ENCODE measurements around the gene NXPH1. TPM values are rescaled to one million over a fixed set of nuclear protein-coding genes. Genes with fewer than 3 reads are reported as not detected.

Gene NXPH1
- total and polyA plus RNA-seq, 10 donors, result not detected

DNA sequence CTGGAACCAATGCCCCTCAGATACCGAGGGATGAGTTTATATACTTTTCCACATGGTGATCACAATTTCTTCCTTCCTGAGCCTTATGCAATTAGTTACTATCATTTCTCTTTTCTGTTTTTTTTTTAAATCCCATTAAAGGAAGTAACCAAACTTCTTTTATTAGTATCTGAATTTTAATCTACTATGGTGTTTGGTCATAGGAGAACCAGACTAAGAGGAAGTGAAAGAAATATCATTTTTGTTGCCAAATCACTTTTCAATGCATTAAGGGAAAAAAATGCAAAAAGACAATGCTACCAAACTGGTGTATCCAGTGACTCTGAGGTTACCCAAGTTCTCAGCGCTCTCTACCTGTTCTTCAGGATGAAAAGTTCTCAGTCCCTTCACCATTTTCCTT lies 167.7 kb downstream of the NXPH1 start:
- no peaks in the 10 kb centered on the region for H3K27me3 ChIP-seq (replicated peaks in 1 of 7)
- H3K27ac ChIP-seq, result no peak overlapping the region
- H3K9me3 ChIP-seq, result no peaks in the 10 kb centered on the region
- WGBS, 5 donors, result 78 to 90% (median 85%) methylated on average over 2 of the region's 2 CpGs
- no peaks in the 10 kb centered on the region for H3K36me3 ChIP-seq
- TF ChIP-seq POLR2AphosphoS5 (IDR thresholded peaks at IDR 0.05) (no peak), POLR2A (IDR thresholded peaks at IDR 0.05) (no peak)
- TF ChIP-seq, protein P1, sequence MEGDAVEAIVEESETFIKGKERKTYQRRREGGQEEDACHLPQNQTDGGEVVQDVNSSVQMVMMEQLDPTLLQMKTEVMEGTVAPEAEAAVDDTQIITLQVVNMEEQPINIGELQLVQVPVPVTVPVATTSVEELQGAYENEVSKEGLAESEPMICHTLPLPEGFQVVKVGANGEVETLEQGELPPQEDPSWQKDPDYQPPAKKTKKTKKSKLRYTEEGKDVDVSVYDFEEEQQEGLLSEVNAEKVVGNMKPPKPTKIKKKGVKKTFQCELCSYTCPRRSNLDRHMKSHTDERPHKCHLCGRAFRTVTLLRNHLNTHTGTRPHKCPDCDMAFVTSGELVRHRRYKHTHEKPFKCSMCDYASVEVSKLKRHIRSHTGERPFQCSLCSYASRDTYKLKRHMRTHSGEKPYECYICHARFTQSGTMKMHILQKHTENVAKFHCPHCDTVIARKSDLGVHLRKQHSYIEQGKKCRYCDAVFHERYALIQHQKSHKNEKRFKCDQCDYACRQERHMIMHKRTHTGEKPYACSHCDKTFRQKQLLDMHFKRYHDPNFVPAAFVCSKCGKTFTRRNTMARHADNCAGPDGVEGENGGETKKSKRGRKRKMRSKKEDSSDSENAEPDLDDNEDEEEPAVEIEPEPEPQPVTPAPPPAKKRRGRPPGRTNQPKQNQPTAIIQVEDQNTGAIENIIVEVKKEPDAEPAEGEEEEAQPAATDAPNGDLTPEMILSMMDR (IDR thresholded peaks at IDR 0.05 in 8 of 11, conservative IDR thresholded peaks at IDR 0.05 in 3 of 11), result no peak
- H3K4me3 ChIP-seq, result no peak overlapping the region
- intact Hi-C loops (cut with DNase I; ENCODE audit: low total_unique reads), result no loop called here
- no peak for DNase-seq
- no peaks in the 10 kb centered on the region for H3K4me1 ChIP-seq

DNA sequence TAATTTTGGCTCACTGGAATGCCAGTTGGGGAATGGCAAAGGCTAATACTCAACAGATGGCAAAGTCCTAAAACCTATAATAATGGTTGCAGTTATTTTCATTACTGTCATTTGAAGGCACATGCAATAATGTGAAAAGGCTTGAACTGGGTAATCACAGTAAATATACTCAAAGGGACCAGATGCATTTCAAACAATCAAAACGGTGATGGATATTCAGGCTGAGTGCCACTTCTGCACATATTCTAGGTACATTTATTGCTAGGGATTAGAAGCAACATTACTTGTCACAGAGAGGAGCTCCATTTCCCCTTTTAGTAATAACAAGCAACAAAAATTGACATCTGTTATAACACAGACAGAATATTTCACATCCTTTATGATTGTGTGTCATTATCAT lies 171.8 kb downstream of the NXPH1 start:
- H3K4me3 ChIP-seq, result no peak overlapping the region
- no peak for TF ChIP-seq POLR2A (IDR thresholded peaks at IDR 0.05)
- TF ChIP-seq, protein P1 (IDR thresholded peaks at IDR 0.05 in 8 of 11, conservative IDR thresholded peaks at IDR 0.05 in 3 of 11), result no peak
- no peak for TF ChIP-seq POLR2AphosphoS5 (IDR thresholded peaks at IDR 0.05)
- 72 to 88% (median 87%) methylated on average over 1 of the region's 1 CpG for WGBS, 5 donors
- H3K27me3 ChIP-seq (replicated peaks in 1 of 7), result no peaks in the 10 kb centered on the region
- no peaks in the 10 kb centered on the region for H3K36me3 ChIP-seq
- DNase-seq, result no peak
- no peaks in the 10 kb centered on the region for H3K9me3 ChIP-seq
- no peaks in the 10 kb centered on the region for H3K4me1 ChIP-seq
- intact Hi-C loops (cut with DNase I; ENCODE audit: low total_unique reads), result no loop called here
- no peak overlapping the region for H3K27ac ChIP-seq

DNA sequence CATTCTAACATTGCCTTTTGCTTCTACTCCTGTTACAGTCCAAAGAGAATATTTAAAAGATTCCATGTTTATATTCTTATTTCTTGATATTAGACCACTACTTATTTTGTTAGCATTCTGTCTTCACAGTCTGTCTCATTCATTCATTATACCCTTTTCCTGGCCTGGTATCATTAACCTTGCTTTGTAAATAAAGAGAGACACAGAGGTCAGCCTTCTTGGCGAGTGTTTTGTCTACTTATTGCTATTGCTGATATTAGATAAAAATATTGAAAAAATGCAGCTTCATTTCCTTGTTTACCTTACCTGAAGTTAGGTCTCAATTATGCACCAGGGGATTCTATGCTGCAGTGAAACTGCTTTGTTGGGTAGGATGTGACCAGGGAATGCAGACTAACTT lies 179.2 kb downstream of the NXPH1 start:
- no peak overlapping the region for H3K27ac ChIP-seq
- intact Hi-C loops (cut with DNase I; ENCODE audit: low total_unique reads), result no loop called here
- H3K4me3 ChIP-seq, result no peak overlapping the region
- TF ChIP-seq POLR2A (IDR thresholded peaks at IDR 0.05), result no peak
- TF ChIP-seq POLR2AphosphoS5 (IDR thresholded peaks at IDR 0.05), result no peak
- TF ChIP-seq, protein P1 (IDR thresholded peaks at IDR 0.05 in 8 of 11, conservative IDR thresholded peaks at IDR 0.05 in 3 of 11), result no peak
- no peaks in the 10 kb centered on the region for H3K36me3 ChIP-seq
- H3K27me3 ChIP-seq (replicated peaks in 1 of 7), result no peaks in the 10 kb centered on the region
- no peak for DNase-seq
- no peaks in the 10 kb centered on the region for H3K9me3 ChIP-seq
- WGBS, 5 donors, result 29 to 63% (median 51%) methylated on average over 1 of the region's 1 CpG
- no peaks in the 10 kb centered on the region for H3K4me1 ChIP-seq

DNA sequence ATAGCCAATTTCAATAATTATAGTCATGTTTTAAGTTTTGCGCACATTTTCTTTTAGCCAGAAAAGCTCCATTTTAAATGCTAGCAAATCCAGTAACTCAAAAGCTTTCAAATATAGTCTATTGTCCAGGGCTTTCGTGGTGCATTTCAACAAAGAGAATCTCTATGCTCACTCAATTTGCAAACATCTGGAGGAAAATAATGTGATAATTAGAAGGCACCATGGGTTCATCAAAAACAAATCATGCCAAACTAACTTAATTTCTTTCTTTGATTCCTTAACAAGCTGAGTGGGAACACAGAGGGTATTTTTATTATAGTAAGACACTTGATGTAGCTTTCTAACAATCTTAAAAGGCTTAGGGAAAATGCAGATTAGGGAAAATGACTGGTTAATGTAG lies 179.8 kb downstream of the NXPH1 start:
- intact Hi-C loops (cut with DNase I; ENCODE audit: low total_unique reads), result no loop called here
- H3K27me3 ChIP-seq (replicated peaks in 1 of 7), result no peaks in the 10 kb centered on the region
- WGBS, 5 donors, result 76 to 87% (median 80%) methylated on average over 2 of the region's 2 CpGs
- no peak overlapping the region for H3K27ac ChIP-seq
- DNase-seq, result no peak
- no peaks in the 10 kb centered on the region for H3K9me3 ChIP-seq
- no peak overlapping the region for H3K4me3 ChIP-seq
- H3K36me3 ChIP-seq, result no peaks in the 10 kb centered on the region
- TF ChIP-seq POLR2A (IDR thresholded peaks at IDR 0.05), result no peak
- TF ChIP-seq POLR2AphosphoS5 (IDR thresholded peaks at IDR 0.05), result no peak
- TF ChIP-seq, protein P1 (IDR thresholded peaks at IDR 0.05 in 8 of 11, conservative IDR thresholded peaks at IDR 0.05 in 3 of 11), result no peak
- no peaks in the 10 kb centered on the region for H3K4me1 ChIP-seq

All from spleen (tissue), 11 donors.